Esophagus muscularis mucosa (tissue), 4 donors: ENCODE measurements around the gene C2orf92.

Source experiments
- EP300 ChIP-seq: sonication (generic); formaldehyde crosslinking; IDR thresholded peaks from one replicate; pipeline ENCODE4 v1.6.1; 2017; ENCODE audit warnings: antibody characterized with exemption
- POLR2A ChIP-seq: fragments of 450-650 bp; IDR thresholded peaks from one replicate; pipeline ENCODE4 v1.6.1; 2017; ENCODE audit warnings: antibody characterized with exemption, moderate library complexity, mild to moderate bottlenecking, low read depth
- TF ChIP-seq, protein P1 (sequence below), 3 experiments: fragments of 200-600 bp in 2 of 3; fragments of 450-650 bp in 1 of 3; sonication (generic) in 2 of 3; IDR thresholded peaks; one replicate each; pipeline ENCODE4 v1.5.1; 2017 to 2019; ENCODE audit warnings: antibody characterized with exemption in 3 of 3, mild to moderate bottlenecking in 2 of 3, moderate library complexity in 1 of 3

DNA sequence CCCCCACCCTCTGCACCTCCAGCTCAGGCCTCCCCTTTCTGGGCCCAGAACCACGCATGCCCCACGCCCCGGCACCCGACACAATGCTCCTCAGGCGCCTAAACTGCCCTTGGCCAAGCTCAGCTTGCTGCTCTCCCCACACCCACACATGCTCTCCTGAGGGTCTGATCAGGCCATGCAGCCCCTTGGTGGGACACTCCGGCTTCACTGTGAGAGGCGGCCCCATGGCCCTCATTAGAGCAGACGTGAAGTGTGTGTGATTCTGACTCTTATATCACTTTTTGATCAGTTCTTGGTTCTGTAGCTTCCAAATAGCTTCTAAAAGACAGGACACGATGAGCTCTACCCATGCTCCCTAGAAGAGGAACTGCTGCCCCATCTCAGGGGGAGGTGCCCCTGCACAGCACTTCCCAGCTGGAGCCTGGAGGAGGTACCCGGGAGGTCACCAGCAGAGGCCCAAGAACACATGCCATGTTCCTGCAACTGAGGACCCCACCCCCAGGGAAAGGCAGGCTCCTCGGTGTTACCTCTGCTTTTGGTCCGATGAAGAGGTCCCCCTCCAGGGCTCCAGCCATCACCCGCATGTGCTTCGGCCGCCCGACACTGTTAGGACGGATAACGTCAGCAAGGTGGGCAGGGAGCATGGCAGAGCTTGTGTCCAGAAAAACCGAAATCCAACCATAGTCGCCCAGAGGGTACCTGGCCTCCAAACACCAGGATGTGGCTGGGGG is 9.3 kb upstream of the C2orf92 start:
- TF ChIP-seq POLR2A, result no peak
- TF ChIP-seq, protein P1, sequence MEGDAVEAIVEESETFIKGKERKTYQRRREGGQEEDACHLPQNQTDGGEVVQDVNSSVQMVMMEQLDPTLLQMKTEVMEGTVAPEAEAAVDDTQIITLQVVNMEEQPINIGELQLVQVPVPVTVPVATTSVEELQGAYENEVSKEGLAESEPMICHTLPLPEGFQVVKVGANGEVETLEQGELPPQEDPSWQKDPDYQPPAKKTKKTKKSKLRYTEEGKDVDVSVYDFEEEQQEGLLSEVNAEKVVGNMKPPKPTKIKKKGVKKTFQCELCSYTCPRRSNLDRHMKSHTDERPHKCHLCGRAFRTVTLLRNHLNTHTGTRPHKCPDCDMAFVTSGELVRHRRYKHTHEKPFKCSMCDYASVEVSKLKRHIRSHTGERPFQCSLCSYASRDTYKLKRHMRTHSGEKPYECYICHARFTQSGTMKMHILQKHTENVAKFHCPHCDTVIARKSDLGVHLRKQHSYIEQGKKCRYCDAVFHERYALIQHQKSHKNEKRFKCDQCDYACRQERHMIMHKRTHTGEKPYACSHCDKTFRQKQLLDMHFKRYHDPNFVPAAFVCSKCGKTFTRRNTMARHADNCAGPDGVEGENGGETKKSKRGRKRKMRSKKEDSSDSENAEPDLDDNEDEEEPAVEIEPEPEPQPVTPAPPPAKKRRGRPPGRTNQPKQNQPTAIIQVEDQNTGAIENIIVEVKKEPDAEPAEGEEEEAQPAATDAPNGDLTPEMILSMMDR (IDR thresholded peaks at IDR 0.05), result no peak
- no peak for TF ChIP-seq EP300
